Measurements from ENCODE around the gene C2CD2.

- TF ChIP-seq GATA2 (IDR thresholded peaks at IDR 0.05; ENCODE audit: low read depth, low read length) (no peak), GATA3 (IDR thresholded peaks at IDR 0.05; ENCODE audit: low read depth, low read length) (no peak)
Measured at GRCh38 chr21:41873426-41873825, 80.4 kb downstream of the C2CD2 start.

Measured in SH-SY5Y (cell line).